BJ (cell line): ENCODE results near the gene SORL1. TPM values are rescaled to one million over a fixed set of nuclear protein-coding genes. Genes with fewer than 3 reads are reported as not detected.

Source experiments
- CTCF ChIA-PET: fragments of 350-600 bp; formaldehyde crosslinking; extraction: SDS; loops from one replicate; lab custom pipeline; 2021; ENCODE audit warnings: antibody characterized with exemption, inconsistent platforms; lab: Yijun Ruan, JAX
- POLR2A ChIA-PET: fragments of 300-600 bp; sonication (Branson Sonifier 250); formaldehyde crosslinking; extraction: SDS; loops from one replicate; lab custom pipeline; 2021; ENCODE audit warnings: antibody characterized with exemption; lab: Charles Lee
- DNase-seq: peaks from one replicate; pipeline ENCODE4 v3.0.0-alpha.2; 2011; ENCODE audit warnings: low read depth
- H3K27me3 ChIP-seq: 2 replicates; pipeline ENCODE4 v1.6.0; 2011; ENCODE audit warnings: low read length; ENCODE audit not compliant: control insufficient read depth, insufficient read depth
- H3K36me3 ChIP-seq: 2 replicates; pipeline ENCODE4 v1.5.1; 2011; ENCODE audit warnings: low read length; ENCODE audit not compliant: control insufficient read depth, insufficient read depth
- H3K4me3 ChIP-seq: 2 replicates; pipeline ENCODE4 v1.5.1; 2011; ENCODE audit warnings: low read depth, mild to moderate bottlenecking, control low read depth, low read length
- CTCF ChIP-seq: IDR thresholded peaks from 2 replicates; pipeline ENCODE4 v1.5.1; 2011; ENCODE audit warnings: low read depth, mild to moderate bottlenecking, control low read depth, inconsistent platforms, low read length, moderate library complexity; ENCODE audit not compliant: insufficient read depth
- polyA plus RNA-seq: library from polyadenylated mRNA; depleted of rRNA; stranded (reverse); fragments of >200 nt; gene quantifications from 2 replicates; pipeline ENCODE4 v1.2.3, GENCODE V29; 2011

SORL1 gene
- polyA plus RNA-seq, 1 experiment = 1.4 TPM

GRCh38 chr11:121429556-121429955 lies 22.6 kb upstream of the SORL1 start:
- Histone ChIP-seq H3K4me3 (no peak overlapping the region), H3K27me3 (peaks cover 7% of the 10 kb centered on the region), H3K36me3 (no peaks in the 10 kb centered on the region)
- ChIA-PET POLR2A (no interaction called here), CTCF (interaction anchor here (1.2 kb wide), 1 partner anchor 8 kb away, joined by 3 read pairs; no protein-coding TSS in a partner anchor)
- DNase-seq = no peak
- TF ChIP-seq CTCF = no peak

GRCh38 chr11:121431820-121432526 lies 20.1 kb upstream of the SORL1 start:
- peaks cover 12% of the 10 kb centered on the region for H3K27me3 ChIP-seq
- DNase-seq = no peak
- ChIA-PET CTCF (interaction anchor here (1.0 kb wide), 1 partner anchor 102 kb away, joined by 3 read pairs; no protein-coding TSS in a partner anchor), POLR2A (no interaction called here)
- no peaks in the 10 kb centered on the region for H3K36me3 ChIP-seq
- no peak overlapping the region for H3K4me3 ChIP-seq
- TF ChIP-seq CTCF = no peak

- Histone ChIP-seq H3K27me3 (peaks cover 7% of the 10 kb centered on the region), H3K4me3 (no peak overlapping the region), H3K36me3 (no peaks in the 10 kb centered on the region)
- no peak for DNase-seq
- POLR2A ChIA-PET = no interaction called here
- CTCF ChIA-PET = interaction anchor here (1.0 to 1.4 kb wide), 3 partner anchors 15 to 156 kb away, joined by 3 to 6 read pairs (median 4); partner anchors contain the start of gene SORL1-AS1
- TF ChIP-seq CTCF = no peak
These were observed 17.0 kb upstream of the SORL1 start for GRCh38 chr11:121435132-121435531.

- Histone ChIP-seq H3K4me3 (no peak overlapping the region), H3K36me3 (no peaks in the 10 kb centered on the region), H3K27me3 (peaks cover 7% of the 10 kb centered on the region)
- ChIA-PET POLR2A (no interaction called here), CTCF (interaction anchor here (1.0 to 1.4 kb wide), 3 partner anchors 14 to 155 kb away, joined by 3 to 6 read pairs (median 4); partner anchors contain the start of gene SORL1-AS1)
- DNase-seq = no peak
- TF ChIP-seq CTCF = no peak
These were observed 16.3 kb upstream of the SORL1 start for GRCh38 chr11:121435551-121436511.
